NCI-H1694 (cell line): ENCODE data around the gene PLXNA2.

Experiments used
- DNase-seq: peaks from one replicate; lab custom pipeline; 2025; lab: John Stamatoyannopoulos, UW

PLXNA2 gene

DNA sequence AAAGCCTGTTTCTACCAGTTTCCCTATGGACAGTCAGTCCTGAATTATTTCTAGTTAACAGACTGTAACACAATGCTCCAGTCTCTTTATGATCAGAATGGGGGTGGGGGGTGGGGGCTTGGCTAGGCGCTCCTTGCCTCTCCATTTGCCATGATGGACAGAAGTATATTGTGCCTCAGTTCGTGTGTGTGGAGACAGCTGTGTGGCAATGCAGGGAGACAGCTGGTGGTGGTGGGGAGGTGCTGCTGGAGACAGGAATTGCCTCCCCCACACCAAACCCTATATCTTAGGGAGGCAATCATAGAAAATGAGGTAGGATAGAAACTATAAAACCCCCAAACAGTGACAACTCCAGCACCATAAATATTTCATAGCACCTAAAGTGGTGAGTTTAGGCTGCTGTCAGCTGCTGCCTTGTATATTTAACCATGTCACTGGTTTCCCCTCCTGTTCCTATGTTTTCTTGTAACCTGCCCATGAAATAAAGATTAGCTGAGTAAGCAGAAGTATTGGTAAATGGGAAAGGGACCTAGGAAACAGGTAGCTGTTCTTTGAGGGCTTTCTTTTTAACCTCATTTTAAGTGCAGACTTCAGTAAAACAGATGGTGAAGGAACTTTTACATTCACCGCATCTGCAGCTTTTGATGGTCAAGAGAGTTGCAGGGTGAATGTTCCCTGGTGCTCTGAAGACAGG lies 3.4 kb downstream of the PLXNA2 start:
- DNase-seq: peak; percentile 14

DNA sequence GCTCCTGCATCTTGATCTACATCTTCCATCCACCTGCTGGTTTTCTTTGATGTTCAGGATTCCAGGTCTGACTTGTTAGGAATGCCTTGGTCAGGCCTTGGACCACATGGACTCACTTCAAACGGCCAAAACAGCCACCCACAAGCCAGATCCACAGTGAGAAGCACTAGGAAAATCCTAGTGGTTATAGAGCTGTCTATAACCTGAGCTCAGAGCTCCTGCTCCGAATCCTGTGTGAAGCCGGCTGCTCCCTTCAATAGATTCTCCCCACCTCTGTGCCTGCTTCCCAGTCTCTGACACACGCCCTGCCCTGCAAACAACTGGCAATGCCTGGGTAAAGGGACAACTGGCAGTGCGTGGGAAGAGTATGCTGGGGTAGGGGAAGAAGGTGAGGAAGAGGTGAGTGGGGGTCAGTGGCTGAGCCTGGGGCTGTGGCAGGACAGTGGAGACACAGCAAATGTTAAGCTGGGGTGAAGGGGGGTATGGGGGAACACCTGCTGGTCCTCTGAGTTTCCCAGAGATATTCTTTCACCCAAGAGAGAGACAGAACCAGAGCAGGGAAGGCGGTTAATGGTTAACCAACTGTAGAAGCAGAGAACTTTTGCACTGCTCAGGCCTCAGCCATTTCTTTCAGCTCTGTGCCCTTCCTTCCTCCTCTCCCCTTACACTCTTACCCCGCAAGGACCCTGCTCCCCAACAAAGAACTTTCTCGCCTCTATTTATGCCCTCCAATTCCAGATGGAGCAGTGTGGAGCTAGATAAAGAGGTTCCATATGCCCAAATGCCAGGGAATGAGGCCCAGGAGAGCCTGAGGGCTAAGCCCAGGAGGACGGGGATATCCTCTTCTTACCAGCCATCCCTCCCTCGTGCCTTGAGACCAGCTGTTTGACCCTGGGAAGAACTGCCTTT lies 4.5 kb downstream of the PLXNA2 start:
- DNase-seq: peak; percentile 22

- DNase-seq: peak; percentile 39
These were observed 5.3 kb downstream of the PLXNA2 start for GRCh38 chr1:208238710-208239472.

DNA sequence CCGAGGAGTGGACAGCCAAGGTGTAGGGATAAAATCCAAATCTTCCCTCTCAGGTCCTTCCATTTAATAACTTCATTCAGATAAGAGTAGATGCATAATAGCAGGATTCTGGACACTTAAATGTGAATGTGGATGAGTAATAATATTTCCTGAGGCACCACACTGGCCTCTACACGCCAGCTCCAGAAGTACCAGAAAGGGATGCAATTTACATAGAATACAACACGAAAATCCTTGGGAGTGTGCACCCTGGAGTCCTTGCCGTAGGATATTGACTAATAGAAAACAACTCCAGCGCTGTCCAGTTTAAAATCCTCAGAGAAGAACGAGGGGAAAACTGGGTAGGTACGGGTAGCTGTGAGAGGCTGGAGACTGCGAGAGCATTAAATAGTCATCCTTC lies 6.9 kb downstream of the PLXNA2 start:
- DNase-seq: no peak

DNA sequence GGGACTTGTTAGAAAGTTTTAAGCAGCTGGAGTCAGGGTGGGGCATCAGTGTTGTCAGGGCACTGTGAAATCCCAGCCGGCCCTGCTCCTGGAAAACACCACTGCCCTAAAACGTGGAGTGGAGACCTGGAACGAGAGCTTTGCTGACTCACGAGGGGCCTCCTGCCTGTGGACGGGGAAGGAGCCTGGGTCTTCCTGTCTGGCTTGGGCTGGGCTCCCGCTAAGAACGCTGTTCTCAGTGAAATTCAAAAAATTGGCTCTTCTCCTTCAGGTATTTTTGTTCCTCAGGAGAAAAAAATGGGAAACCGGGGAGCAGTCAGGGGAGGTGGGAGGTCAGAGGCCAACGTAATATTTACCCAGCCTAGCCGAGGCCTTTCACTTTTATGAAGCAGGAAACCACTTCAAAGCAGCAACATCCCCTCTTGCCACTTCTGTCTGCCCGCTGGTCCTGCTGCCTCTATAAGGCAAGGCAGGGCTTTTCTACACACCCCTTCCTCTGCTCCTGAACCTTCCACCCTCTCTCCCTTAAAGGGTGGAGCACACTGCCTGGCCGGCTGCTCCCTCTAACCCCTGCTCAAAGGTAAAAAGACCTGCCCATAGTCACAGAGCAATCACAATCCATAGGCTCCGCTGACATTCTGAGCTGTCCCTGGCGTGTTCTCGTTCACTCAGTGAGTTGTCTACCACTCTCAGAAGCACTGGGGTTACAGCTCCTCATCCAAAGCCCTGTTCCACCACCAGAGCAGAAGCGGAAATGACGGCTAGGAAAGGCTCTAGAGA lies 8.0 kb downstream of the PLXNA2 start:
- no peak for DNase-seq

DNA sequence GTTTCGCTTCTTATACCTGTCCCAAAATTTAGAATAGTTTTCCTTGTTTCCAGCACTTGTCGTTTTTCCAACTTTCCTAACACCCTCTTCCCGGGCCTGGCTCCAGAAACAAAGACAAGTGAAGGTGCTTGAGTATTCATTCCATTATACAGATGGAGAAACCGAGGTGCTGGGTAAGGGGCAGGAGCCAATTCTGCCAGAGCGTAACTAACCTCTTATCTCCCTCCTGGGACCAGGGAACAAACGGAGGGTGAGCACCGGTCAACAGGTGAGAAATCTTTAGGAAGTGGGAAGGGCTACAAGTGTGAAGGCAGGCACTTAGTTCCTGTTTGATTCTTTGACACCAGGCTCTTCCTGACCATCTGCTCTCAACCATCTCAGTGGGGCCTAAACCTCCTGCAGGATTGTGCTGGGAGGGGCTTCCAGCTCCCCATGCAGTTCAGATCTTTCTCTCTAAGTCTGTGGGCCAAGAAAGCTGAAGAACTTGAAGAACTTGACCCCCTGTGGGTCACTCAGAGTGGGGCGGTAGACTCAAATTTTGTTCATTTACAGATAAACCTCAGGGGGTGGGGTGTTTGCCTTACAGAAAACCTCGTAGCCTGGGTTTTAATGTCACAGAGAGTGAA lies 8.7 kb downstream of the PLXNA2 start:
- no peak for DNase-seq

- no peak for DNase-seq
These were observed 9.5 kb downstream of the PLXNA2 start for GRCh38 chr1:208234721-208235120.

DNA sequence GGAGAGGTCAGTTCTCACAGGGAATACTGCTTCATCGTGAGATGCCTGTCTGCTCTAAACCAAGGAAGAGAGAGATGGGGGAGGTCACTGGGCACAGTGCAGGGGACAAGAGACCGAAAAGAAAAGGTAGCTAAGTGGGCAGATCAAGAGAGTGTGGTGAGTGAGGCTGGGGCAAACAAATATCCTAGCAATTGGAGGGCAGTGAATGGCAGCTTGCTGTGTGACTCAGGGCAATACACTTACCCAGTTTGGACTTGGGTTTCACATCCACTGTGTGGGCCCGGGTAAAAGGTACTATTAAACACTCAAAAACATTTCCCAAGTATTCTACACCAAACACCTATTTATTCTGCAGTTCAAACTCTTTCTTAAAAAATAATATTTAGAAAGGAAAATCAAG lies 10.2 kb downstream of the PLXNA2 start:
- DNase-seq: no peak

GRCh38 chr1:208233546-208233945 lies 10.6 kb downstream of the PLXNA2 start:
- no peak for DNase-seq

GRCh38 chr1:208232662-208233038 lies 11.5 kb downstream of the PLXNA2 start:
- no peak for DNase-seq

- no peak for DNase-seq
These were observed 12.1 kb downstream of the PLXNA2 start for GRCh38 chr1:208231881-208232661.

GRCh38 chr1:208230668-208231529 lies 13.3 kb downstream of the PLXNA2 start:
- DNase-seq: no peak

DNA sequence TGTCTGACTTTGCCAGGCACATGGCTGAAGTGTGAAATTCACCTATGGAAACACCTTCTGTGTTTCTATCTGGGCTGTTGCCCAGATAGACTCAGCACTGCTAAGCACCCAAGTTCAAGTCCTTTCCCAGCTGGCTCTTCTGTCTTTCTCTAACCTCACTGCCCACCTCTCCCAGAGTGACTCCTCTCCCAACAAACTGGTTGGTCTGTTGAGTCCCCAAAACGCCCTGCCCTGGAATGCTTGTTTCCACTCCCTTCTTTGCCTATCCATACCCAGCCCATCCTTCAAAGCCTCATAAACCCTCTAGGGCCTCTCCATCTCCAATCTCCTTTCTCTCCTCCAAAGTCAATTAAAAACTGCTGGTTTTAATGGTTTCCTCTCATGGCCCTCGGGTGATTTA lies 15.6 kb downstream of the PLXNA2 start:
- no peak for DNase-seq

DNA sequence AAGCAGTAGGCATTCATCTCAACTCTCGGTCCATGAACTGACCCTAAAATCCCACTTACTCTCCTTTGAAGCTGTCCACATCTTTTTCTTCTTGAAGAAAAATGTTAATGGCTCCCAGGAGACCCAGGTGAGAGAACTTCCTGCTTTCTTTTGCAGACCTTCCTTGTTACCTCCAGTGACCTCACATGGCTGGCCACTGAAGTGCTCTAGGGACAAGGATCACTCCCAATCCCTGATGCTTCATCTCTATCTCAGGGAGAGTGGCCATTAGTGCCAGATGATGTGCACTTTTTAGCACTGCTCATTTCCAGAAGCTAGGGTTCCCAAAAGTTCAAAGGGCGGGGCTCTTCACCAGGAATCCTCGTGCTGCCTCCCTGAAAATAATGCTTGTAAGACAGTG lies 16.2 kb downstream of the PLXNA2 start:
- DNase-seq: no peak

GRCh38 chr1:208227366-208227765 lies 16.8 kb downstream of the PLXNA2 start:
- no peak for DNase-seq

- DNase-seq: no peak
These were observed 17.9 kb downstream of the PLXNA2 start for GRCh38 chr1:208225954-208226937.

- DNase-seq: no peak
These were observed 19.9 kb downstream of the PLXNA2 start for GRCh38 chr1:208224192-208224713.

- DNase-seq: no peak
These were observed 21.0 kb downstream of the PLXNA2 start for GRCh38 chr1:208223136-208223535.
